GM12801 (cell line): ENCODE measurements around the gene RPS6KA2.

Experiments used
- CTCF ChIP-seq: IDR thresholded peaks from one replicate; pipeline ENCODE4 v1.5.1; 2011; ENCODE audit warnings: control low read depth; ENCODE audit not compliant: insufficient read length; ENCODE audit errors: extremely low read depth

The RPS6KA2 gene

GRCh38 chr6:166433096-166433495 is 194.0 kb downstream of the RPS6KA2 start:
- TF ChIP-seq CTCF: no peak

DNA sequence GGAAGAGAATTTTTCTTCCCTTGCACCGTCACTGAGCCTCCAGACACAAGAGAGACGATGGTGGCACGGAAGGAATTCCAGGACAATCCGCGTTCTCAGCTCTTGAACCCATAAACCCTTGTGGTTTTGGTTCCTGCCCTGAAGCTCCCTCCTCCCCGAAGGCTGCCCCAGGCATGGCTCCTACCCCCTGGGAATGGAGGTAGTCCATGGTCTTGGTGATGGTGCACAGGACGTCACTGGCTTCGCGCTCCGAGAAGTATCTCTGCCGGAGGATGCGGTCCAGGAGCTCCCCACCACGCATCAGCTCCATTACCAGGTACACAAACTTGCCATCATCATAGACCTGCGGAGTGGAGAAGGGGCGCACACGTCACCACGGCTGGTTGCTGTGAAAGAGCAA is 196.8 kb downstream of the RPS6KA2 start:
- no peak for TF ChIP-seq CTCF

- no peak for TF ChIP-seq CTCF
These were observed 202.6 kb downstream of the RPS6KA2 start for GRCh38 chr6:166424431-166424830.

DNA sequence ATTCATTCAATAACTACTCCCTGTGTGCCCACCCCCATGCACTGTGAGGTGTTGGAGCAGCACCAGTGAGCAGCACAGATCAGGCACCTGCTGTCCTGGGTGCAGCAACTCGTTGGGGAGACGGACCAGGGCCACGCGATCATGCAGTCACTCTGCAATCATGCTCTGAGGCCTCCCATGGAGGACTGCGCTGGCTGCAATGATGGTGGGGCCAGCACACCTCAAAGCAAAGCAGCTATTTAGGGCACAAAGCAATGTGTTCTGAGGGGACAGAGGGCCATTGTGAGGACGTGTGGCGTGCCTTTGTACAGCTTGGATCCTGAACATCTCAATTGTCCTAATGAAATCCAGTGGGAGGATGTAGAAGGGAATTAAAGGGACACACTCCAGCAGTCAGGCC is 203.3 kb downstream of the RPS6KA2 start:
- TF ChIP-seq CTCF: no peak

DNA sequence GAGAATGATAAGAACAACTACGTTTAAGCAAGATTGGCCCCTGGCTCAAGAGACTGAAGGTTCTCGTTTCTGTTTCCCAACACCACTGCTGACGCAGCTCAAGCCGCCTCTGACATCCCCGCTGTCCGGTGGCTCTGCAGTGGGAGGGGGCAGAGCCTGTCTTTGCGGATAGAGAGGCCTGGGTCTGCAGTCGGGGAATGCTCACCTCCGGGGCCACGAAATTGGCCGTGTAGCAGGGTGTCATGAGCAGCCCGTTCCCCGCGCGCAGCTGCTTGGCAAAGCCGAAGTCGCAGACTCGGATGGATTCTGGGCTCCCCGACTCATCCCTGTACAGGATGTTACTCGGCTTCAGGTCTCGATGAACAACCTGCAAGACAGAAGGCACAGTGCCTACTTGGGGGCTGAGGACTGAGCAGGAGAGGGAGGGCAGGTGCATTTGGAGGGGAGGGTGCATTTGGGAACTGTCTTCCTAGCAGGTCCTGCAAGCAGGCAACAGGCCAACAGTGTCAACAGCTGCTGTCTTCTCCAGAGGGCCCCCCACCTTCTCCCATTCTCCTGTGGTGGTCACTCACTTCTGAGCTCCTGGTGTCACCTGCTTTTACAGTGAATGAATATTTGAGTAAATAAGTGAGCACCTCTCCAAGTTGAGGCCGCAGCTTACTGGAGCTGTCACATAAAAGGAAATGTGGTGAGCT is 203.9 kb downstream of the RPS6KA2 start:
- TF ChIP-seq CTCF: no peak

- no peak for TF ChIP-seq CTCF
These were observed 204.7 kb downstream of the RPS6KA2 start for GRCh38 chr6:166422201-166422940.

DNA sequence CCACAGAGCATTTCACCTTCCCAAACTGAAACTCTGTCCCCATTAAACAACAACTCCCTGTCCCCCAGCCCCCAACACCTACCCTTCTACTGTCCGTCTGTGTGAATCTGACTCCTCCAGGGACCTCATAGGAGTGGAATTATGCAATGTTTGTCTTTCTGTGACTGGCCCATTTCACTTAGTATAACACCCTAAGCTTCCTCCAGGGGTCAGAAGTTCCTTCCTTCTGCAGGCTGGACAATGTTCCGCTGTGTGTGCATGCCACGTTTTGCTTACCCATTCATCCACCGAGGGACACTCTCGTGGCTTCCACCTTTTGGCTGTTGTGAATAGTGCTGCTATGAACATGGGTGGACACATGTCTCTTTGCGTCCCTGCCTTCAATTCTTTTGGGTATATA is 206.7 kb downstream of the RPS6KA2 start:
- no peak for TF ChIP-seq CTCF
